Prostate gland (tissue), 2 donors: ENCODE data around the gene DHX32. TPM values are rescaled to one million over a fixed set of nuclear protein-coding genes. Genes with fewer than 3 reads are reported as not detected.

Source experiments
- DNase-seq: peaks from one replicate; pipeline ENCODE4 v3.0.0-alpha.2; 2019; ENCODE audit warnings: low spot score
- H3K27ac ChIP-seq, 2 donors: fragments of 200-600 bp; sonication (generic); 2 replicates each; pipeline ENCODE4 v1.5.1; 2017 to 2019
- H3K27me3 ChIP-seq: fragments of 200-600 bp; sonication (generic); replicated peaks from 2 replicates; pipeline ENCODE4 v1.5.1; 2019; ENCODE audit not compliant: insufficient read depth
- H3K36me3 ChIP-seq, 2 donors: fragments of 200-600 bp; sonication (generic); 1 replicate in 1 of 2; 2 replicates in 1 of 2; pipeline versions ENCODE4 v1.5.1 to v1.8.1; 2017 to 2019
- H3K4me1 ChIP-seq: fragments of 200-600 bp; sonication (generic); replicated peaks from 2 replicates; pipeline ENCODE4 v1.5.1; 2019
- H3K4me3 ChIP-seq, 2 donors: fragments of 200-600 bp; sonication (generic); 2 replicates each; pipeline ENCODE4 v1.5.1; 2017 to 2019
- H3K9me3 ChIP-seq: fragments of 200-600 bp; sonication (generic); 2 replicates; pipeline ENCODE4 v1.5.1; 2017
- POLR2A ChIP-seq: fragments of 450-650 bp; IDR thresholded peaks from one replicate; pipeline ENCODE4 v1.6.1; 2016; ENCODE audit warnings: antibody characterized with exemption, mild to moderate bottlenecking
- POLR2AphosphoS5 ChIP-seq: sonication (generic); formaldehyde crosslinking; IDR thresholded peaks from one replicate; pipeline ENCODE4 v1.6.1; 2017; ENCODE audit warnings: antibody characterized with exemption
- WGBS: methylation state at CpG from one replicate; pipeline ENCODE4 v1.1.5; 2018; 5-methylcytosine and 5-hydroxymethylcytosine counted together
- intact Hi-C: fragments of 100-400 bp; cut with DNase I; formaldehyde crosslinking; loops from one replicate; pipeline ENCODE4 v1.14.2; 2022
- total RNA-seq, 2 donors: library from RNA; depleted of rRNA; stranded (reverse); fragments of >200 nt; gene quantifications; one replicate each; pipeline ENCODE4 v1.1.0, GENCODE V29; 2016
- TF ChIP-seq, protein P1 (sequence below), 4 experiments: fragments of 200-600 bp in 2 of 4; fragments of 450-650 bp in 2 of 4; sonication (generic) in 2 of 4; IDR thresholded peaks; 1 replicate in 3 of 4; 2 replicates in 1 of 4; pipeline ENCODE4 v1.5.1; 2016 to 2019; ENCODE audit warnings: antibody characterized with exemption in 4 of 4, mild to moderate bottlenecking in 2 of 4, moderate library complexity in 2 of 4

The DHX32 gene
- total RNA-seq, 2 donors from 2014 or later, result 39.3 to 53.5 TPM

DNA sequence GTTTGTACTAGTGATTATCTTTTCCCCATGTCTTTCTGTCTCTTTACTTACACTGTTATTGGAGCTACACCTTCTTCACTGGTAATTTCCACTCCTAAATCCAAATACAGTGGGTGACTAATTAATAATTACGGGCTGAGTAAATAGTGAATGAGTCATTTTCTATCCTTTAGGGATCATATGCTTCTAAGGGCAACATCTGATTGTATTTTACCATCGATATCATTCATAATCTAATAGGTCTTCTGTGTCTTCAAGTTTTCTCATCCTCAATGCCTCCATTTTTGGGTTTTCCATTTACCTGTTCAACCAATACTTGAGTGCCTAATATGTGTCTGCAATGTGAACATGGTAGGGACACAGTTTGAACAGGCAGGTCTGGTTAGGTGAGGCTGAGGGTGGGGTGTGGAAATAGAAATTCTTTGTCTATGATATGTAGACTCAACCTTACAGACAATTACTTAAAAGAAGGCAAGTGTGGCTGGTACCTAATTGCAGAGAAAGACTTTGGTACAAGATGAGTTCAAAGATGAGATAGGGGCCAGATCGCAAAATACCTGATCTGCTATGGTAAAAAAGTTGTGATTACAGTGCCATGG lies 5.9 kb upstream of the DHX32 start:
- Histone ChIP-seq H3K4me1 (no peaks in the 10 kb centered on the region), H3K4me3 (no peak overlapping the region), H3K27ac (no peak overlapping the region), H3K36me3 (no peaks in the 10 kb centered on the region), H3K27me3 (no peaks in the 10 kb centered on the region), H3K9me3 (no peaks in the 10 kb centered on the region)
- no peak for DNase-seq
- WGBS, result 94% methylated on average over 3 of the region's 3 CpGs
- TF ChIP-seq, protein P1, sequence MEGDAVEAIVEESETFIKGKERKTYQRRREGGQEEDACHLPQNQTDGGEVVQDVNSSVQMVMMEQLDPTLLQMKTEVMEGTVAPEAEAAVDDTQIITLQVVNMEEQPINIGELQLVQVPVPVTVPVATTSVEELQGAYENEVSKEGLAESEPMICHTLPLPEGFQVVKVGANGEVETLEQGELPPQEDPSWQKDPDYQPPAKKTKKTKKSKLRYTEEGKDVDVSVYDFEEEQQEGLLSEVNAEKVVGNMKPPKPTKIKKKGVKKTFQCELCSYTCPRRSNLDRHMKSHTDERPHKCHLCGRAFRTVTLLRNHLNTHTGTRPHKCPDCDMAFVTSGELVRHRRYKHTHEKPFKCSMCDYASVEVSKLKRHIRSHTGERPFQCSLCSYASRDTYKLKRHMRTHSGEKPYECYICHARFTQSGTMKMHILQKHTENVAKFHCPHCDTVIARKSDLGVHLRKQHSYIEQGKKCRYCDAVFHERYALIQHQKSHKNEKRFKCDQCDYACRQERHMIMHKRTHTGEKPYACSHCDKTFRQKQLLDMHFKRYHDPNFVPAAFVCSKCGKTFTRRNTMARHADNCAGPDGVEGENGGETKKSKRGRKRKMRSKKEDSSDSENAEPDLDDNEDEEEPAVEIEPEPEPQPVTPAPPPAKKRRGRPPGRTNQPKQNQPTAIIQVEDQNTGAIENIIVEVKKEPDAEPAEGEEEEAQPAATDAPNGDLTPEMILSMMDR (IDR thresholded peaks at IDR 0.05), result no peak
- TF ChIP-seq POLR2A (no peak), POLR2AphosphoS5 (no peak)
- intact Hi-C loops, result no loop called here

DNA sequence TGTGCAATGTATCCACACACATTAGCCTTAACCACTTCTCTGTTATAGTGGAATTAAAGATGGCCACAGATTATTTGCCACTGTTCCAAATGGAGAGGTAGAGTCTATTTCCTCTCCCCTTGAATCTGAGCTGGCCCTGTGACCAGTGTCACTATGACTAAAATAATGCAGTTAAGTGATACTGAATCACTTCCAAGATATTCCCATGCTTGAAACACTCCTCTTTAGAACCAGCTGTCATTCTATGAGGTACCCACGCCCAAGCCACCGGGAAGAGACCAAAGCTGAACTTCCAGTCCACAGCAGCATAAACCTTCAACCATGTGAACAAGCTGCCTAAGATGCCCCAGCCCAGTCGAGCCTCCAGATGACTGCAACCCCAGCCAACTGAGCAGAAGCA lies 2.1 kb upstream of the DHX32 start:
- no peak overlapping the region for H3K27ac ChIP-seq
- no peaks in the 10 kb centered on the region for H3K4me1 ChIP-seq
- H3K36me3 ChIP-seq, result no peaks in the 10 kb centered on the region
- intact Hi-C loops, result no loop called here
- no peaks in the 10 kb centered on the region for H3K27me3 ChIP-seq
- H3K4me3 ChIP-seq, result no peak overlapping the region
- no peak for TF ChIP-seq POLR2A
- TF ChIP-seq POLR2AphosphoS5, result no peak
- TF ChIP-seq, protein P1 (IDR thresholded peaks at IDR 0.05), result no peak
- no peak for DNase-seq
- H3K9me3 ChIP-seq, result no peaks in the 10 kb centered on the region
- 92% methylated on average over 3 of the region's 3 CpGs for WGBS

DNA sequence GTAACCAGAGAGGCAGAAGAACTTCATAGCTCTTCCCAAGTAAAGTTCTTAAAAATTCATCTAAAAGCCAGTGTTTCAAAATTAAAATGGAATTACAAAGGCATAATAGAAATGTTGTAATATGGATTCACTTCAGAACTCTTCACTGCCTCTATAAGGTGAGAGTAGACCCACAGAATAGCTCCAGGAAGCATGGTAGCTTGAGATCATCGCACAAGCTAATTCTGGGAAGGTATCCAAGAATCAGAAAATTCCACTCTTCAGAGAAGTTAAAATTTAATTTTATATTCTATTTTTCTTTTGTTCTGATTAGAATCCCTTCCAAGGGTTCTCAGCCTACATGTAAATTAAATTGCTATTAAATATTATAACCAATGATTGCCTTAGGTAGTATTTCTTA lies 1.5 kb upstream of the DHX32 start:
- 86% methylated on average over 1 of the region's 1 CpG for WGBS
- no peaks in the 10 kb centered on the region for H3K36me3 ChIP-seq
- intact Hi-C loops, result no loop called here

DNA sequence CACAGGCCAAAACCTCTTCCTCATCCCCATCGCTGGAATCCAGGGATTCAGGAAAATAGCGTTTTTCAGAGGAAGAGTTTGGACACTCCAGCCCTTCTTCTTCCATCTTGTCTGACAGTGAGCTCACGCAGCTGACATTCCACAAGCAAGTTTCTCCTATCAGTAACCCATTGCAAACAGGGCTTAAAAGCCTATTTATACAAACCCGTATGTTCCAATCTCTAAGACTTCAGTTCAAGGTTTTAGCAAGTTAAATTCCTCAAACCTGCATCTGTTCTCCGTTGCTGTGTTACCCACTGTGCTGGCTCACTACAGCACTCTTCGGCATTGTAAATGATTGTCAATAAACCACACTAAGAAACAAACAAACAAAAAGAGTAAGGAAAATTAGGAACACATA lies 373 bp downstream of the DHX32 start:
- Histone ChIP-seq H3K36me3 (no peaks in the 10 kb centered on the region), H3K4me3 (no peak overlapping the region), H3K27me3 (no peaks in the 10 kb centered on the region), H3K9me3 (no peaks in the 10 kb centered on the region), H3K27ac (no peak overlapping the region), H3K4me1 (no peaks in the 10 kb centered on the region)
- TF ChIP-seq, protein P1 (IDR thresholded peaks at IDR 0.05), result no peak
- TF ChIP-seq POLR2A (no peak), POLR2AphosphoS5 (no peak)
- no peak for DNase-seq
- WGBS, result 73% methylated on average over 6 of the region's 6 CpGs
- intact Hi-C loops, result no loop called here

More for the DNA sequence above, 1.5 kb upstream of the DHX32 start:
- H3K27me3 ChIP-seq, result no peaks in the 10 kb centered on the region
- no peaks in the 10 kb centered on the region for H3K9me3 ChIP-seq
- no peak for TF ChIP-seq POLR2AphosphoS5
- TF ChIP-seq POLR2A, result no peak
- no peak overlapping the region for H3K27ac ChIP-seq
- no peaks in the 10 kb centered on the region for H3K4me1 ChIP-seq
- no peak overlapping the region for H3K4me3 ChIP-seq
- DNase-seq, result no peak

DNA sequence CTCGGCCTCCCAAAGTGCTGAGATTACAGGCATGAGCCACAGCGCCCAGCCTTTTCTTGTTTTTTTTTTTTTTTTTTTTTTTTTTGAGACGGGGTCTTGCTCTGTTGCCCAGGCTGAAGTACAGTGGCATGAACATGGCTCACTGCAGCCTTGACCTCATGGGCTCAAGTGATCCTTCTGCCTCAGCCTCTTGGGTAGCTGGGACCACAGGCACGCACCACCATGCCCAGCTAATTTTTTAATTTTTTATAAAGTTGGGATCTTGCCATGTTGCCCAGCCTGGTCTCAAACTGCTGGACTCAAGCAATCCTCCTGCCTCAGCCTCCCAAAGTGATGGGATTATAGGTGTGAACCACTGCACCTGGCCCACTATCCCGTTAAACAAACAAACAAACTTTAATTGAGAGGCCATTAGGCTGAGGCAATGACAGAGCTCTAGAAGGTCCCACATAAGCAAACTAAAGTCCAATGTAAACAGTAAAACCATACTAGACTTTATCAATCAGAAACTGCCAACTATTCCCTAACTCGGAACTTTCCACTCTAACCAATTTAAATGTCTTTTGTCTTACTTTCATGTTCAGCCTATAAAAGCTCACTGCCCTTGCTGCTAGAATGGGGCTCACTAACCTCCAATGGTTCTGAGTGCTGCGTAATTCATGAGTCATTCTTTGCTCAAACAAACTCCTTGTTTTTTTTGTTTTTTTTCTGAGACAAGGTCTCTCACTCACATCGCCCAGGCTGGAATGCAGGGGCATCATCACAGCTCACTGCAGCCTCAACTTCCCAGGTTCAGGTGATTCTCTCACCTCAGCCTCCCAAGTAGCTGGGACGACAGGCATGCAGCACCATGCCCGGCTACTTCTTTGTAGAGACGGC lies 1.9 kb downstream of the DHX32 start:
- no peak for DNase-seq
- WGBS, result 81% methylated on average over 11 of the region's 11 CpGs
- H3K4me3 ChIP-seq, result no peak overlapping the region
- no peaks in the 10 kb centered on the region for H3K9me3 ChIP-seq
- H3K4me1 ChIP-seq, result no peaks in the 10 kb centered on the region
- intact Hi-C loops, result no loop called here
- TF ChIP-seq, protein P1 (IDR thresholded peaks at IDR 0.05), result no peak
- no peak for TF ChIP-seq POLR2AphosphoS5
- TF ChIP-seq POLR2A, result no peak
- H3K36me3 ChIP-seq, result no peaks in the 10 kb centered on the region
- H3K27me3 ChIP-seq, result no peaks in the 10 kb centered on the region
- H3K27ac ChIP-seq, result no peak overlapping the region
